Measurements from ENCODE around the gene SPAG16. TPM values are rescaled to one million over a fixed set of nuclear protein-coding genes. Genes with fewer than 3 reads are reported as not detected.
A peak's percentile ranks its signal among the peaks of the same experiment; 100 is the strongest.

SPAG16 gene
- total and polyA plus RNA-seq, 11 donors = 9.8 to 26.1 (median 15.2) TPM

DNA sequence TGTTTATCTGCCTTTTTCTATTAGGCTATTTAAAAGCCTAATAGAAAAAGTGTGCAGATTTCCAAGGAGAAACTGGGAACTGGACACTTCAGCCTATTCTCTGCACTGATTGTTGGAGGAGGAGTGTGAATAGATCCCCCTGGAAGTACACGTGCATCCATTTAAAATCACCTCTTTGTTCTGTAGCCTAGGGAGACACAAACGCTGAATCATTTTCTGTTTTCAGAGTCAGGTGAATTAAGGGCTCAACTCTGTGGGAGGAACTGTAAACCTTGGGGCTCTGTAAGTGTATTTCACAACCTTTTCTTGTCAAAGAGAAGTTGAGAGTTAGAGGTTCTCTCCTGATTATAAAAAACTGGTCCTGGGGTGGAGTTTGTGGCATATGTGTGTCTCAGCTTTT, 159.7 kb downstream of the SPAG16 start:
- intact Hi-C loops (cut with DNase I) = no loop called here
- no peak overlapping the region for H3K27ac ChIP-seq

DNA sequence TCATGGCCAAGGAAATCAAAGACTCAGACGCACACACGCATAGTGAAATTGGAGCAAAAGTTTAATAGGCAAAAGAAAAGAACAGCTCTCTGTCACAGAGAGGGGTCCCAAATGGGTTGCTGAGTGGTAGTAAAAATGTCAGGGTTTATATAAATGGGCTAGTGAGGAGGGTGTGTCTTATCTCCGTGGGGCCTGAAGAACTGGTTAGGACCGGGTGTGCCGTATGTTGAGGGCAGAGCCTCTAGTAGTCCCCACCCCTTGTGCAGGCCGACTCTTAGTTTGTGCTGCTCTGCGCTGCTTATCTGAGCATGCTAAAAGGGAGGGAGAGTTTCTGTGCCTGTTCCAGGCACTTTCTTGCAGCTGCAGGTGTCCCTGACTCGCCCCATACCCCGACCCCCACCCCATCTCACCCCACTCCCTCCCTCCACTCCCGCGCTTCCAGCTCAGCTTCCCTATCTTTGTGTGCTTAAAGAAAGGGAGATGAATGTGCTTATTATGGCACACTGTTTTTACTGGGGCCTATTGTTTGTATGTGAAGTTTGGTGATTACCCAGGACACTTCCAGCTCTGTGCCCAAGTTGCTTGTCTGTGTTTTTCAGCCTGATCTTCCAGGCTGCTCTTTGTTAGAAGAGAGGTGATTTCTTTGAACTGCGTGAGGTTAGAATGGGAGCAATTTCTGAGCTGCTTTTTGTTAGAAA, 167.4 kb downstream of the SPAG16 start:
- Histone ChIP-seq H3K4me3 (no peak overlapping the region), H3K36me3 (no peaks in the 10 kb centered on the region), H3K4me1 (no peaks in the 10 kb centered on the region), H3K9me3 (peaks cover 0 to 27% (median 11%) of the 10 kb centered on the region in 12 donors), H3K27me3 (no peaks in the 10 kb centered on the region), H3K27ac (no peak overlapping the region)
- intact Hi-C loops (cut with DNase I) = no loop called here
- TF ChIP-seq, protein P1, sequence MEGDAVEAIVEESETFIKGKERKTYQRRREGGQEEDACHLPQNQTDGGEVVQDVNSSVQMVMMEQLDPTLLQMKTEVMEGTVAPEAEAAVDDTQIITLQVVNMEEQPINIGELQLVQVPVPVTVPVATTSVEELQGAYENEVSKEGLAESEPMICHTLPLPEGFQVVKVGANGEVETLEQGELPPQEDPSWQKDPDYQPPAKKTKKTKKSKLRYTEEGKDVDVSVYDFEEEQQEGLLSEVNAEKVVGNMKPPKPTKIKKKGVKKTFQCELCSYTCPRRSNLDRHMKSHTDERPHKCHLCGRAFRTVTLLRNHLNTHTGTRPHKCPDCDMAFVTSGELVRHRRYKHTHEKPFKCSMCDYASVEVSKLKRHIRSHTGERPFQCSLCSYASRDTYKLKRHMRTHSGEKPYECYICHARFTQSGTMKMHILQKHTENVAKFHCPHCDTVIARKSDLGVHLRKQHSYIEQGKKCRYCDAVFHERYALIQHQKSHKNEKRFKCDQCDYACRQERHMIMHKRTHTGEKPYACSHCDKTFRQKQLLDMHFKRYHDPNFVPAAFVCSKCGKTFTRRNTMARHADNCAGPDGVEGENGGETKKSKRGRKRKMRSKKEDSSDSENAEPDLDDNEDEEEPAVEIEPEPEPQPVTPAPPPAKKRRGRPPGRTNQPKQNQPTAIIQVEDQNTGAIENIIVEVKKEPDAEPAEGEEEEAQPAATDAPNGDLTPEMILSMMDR (IDR thresholded peaks at IDR 0.05) = no peak
- TF ChIP-seq POLR2A (IDR thresholded peaks at IDR 0.05) = no peak
- DNase-seq (no peak), ATAC-seq (peak in 2 of 4 donors; percentile 51 to 57)
- WGBS, 4 donors = 28 to 49% (median 36%) methylated on average over 12 of the region's 12 CpGs

More for the DNA sequence above, 159.7 kb downstream of the SPAG16 start:
- peaks cover 0 to 38% (median 6%) of the 10 kb centered on the region in 12 donors for H3K9me3 ChIP-seq
- ATAC-seq = no peak
- no peak overlapping the region for H3K4me3 ChIP-seq
- H3K4me1 ChIP-seq = no peaks in the 10 kb centered on the region
- 73 to 85% (median 78%) methylated on average over 2 of the region's 2 CpGs for WGBS, 4 donors
- H3K36me3 ChIP-seq = no peaks in the 10 kb centered on the region
- no peak for DNase-seq
- TF ChIP-seq POLR2A (IDR thresholded peaks at IDR 0.05) = no peak
- TF ChIP-seq, protein P1 (IDR thresholded peaks at IDR 0.05) = no peak
- H3K27me3 ChIP-seq = no peaks in the 10 kb centered on the region

DNA sequence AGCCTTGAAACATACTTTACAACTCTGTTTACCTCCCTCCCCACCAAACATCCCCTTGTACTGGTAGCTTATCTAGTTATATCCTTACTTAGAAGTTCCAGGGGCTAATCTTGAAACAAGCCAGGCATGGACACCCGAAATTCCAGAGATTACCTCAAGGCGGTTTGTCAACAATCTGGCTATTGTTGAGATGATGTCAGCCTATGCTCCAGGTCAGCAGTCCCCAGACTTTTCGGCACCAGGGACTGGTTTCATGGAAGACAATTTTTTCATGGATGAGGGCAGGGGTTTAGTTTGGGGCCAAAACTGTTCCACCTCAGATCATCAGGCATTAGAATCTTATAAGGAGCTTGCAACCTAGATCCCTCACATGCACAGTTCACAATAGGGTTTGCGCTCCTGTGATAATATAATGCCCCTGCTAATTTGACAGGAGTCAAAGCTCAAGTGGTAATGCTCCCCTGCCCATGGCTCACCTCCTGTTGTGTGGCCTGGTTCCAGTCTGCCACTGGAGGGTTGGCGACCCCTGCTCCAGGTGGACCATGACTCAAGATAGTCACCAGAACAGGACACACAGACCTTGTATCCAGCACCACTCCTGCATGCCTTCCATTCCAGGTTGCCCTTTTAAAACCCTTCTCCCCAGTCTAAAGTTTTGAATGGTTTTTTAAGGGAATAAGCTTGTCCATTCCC, 171.2 kb downstream of the SPAG16 start:
- no peak for DNase-seq
- H3K4me3 ChIP-seq = no peak overlapping the region
- WGBS, 4 donors = 32 to 44% (median 36%) methylated on average over 4 to 5 of the region's 5 CpGs
- TF ChIP-seq POLR2A (IDR thresholded peaks at IDR 0.05) = no peak
- TF ChIP-seq, protein P1 (IDR thresholded peaks at IDR 0.05) = no peak
- H3K36me3 ChIP-seq = no peaks in the 10 kb centered on the region
- no peak overlapping the region for H3K27ac ChIP-seq
- intact Hi-C loops (cut with DNase I) = no loop called here
- no peak for ATAC-seq
- peaks cover 0 to under 1% (median 0%) of the 10 kb centered on the region in 12 donors for H3K9me3 ChIP-seq
- H3K4me1 ChIP-seq = no peaks in the 10 kb centered on the region
- no peaks in the 10 kb centered on the region for H3K27me3 ChIP-seq

DNA sequence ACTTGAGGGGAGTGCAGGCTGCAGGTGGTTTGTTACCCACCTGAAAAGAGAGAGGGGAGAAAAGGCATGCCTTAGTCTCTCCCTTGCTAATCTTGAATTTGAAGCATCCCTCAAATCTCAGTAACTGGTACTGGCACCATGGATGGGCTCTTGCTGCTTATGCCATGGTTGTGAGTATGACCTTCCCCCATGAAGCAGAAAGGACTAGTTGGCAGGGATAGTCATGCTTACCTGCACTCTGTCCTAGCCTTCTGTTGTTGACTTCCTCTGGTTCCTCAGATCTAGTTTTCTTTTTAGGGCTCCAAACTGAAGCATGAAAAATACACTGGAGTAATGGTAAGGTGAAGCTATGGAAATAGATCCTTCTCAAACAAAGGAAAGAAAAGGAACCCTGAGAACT, 191.2 kb downstream of the SPAG16 start:
- intact Hi-C loops (cut with DNase I) = no loop called here
- ATAC-seq = no peak
- no peaks in the 10 kb centered on the region for H3K36me3 ChIP-seq
- H3K9me3 ChIP-seq = peaks cover 0 to 50% (median 26%) of the 10 kb centered on the region in 12 donors
- DNase-seq = no peak
- no peak overlapping the region for H3K27ac ChIP-seq
- no peak overlapping the region for H3K4me3 ChIP-seq
- no peaks in the 10 kb centered on the region for H3K4me1 ChIP-seq
- TF ChIP-seq POLR2A (IDR thresholded peaks at IDR 0.05) = no peak
- TF ChIP-seq, protein P1 (IDR thresholded peaks at IDR 0.05) = no peak
- no peaks in the 10 kb centered on the region for H3K27me3 ChIP-seq

Data from heart left ventricle (tissue), 16 donors.